ENCODE data around the gene PLP1.

The PLP1 gene

DNA sequence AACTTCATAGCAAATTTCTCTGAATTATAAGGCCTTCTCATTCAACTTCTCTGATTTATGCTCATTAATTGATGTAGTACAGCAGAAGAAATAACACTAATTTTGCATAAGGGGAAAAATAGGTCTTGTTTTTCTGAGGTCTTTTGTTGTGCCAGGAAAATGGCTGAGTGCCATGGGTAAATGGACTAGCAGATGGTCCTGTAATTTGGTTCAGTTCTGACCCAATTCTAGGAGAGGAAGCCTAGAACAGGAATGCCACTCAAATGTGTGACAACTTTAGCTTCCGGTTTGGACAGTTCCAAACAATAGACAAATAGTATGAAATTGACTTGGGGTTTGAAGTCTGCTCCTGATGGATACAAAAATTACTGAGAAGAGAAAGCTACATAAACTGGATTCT, 49.2 kb downstream of the PLP1 start:
- no peak for DNase-seq (ENCODE audit: low read depth in 2 of 2)

- DNase-seq (ENCODE audit: low read depth in 2 of 2) = no peak
Measured at GRCh38 chrX:103828529-103828928, 51.9 kb downstream of the PLP1 start.

DNA sequence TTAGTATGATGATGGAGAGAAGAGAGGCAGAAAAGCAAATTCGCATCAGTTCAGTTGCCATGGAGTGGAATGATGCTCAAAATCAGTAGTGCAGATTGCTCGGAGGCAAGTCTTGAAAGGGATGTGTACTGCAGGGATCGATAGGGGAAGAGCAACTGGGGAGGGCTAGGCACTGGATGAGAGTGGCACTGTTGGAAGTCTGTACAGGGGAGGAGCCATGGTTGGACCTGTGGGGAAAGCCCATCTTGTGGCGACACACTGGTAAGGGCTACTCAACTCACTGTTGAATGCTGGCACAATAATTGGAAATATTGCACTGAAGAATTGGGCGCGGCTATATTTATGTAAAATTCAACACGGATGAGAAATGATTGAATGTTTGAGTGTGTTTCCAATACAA, 54.2 kb downstream of the PLP1 start:
- DNase-seq (ENCODE audit: low read depth in 2 of 2) = no peak

- DNase-seq (ENCODE audit: low read depth in 2 of 2) = peak in 1 of 2 donors; percentile 51
Measured at GRCh38 chrX:103831342-103831802, 54.7 kb downstream of the PLP1 start.

GRCh38 chrX:103831803-103832544, 55.3 kb downstream of the PLP1 start, which contains the start of gene RAB9B:
Gene RAB9B, minus strand, starts transcription at chrX:103832257. Its CDS starts 6,473 bp downstream, at chrX:103825784.
- DNase-seq (ENCODE audit: low read depth in 2 of 2) = peak in 1 of 2 donors; percentile 43

GRCh38 chrX:103839404-103839803, 62.8 kb downstream of the PLP1 start:
- no peak for DNase-seq (ENCODE audit: low read depth in 2 of 2)

All from stimulated activated CD4-positive, alpha-beta T cell treated with anti-CD3 and anti-CD28 coated beads, Interleukin-4, amount 100 ng/mL, for 48 hours (primary cell).